Measurements from ENCODE around the gene SLC24A4. TPM values are rescaled to one million over a fixed set of nuclear protein-coding genes. Genes with fewer than 3 reads are reported as not detected.

SLC24A4 gene
- polyA plus RNA-seq, 1 donor: 0.25 TPM

DNA sequence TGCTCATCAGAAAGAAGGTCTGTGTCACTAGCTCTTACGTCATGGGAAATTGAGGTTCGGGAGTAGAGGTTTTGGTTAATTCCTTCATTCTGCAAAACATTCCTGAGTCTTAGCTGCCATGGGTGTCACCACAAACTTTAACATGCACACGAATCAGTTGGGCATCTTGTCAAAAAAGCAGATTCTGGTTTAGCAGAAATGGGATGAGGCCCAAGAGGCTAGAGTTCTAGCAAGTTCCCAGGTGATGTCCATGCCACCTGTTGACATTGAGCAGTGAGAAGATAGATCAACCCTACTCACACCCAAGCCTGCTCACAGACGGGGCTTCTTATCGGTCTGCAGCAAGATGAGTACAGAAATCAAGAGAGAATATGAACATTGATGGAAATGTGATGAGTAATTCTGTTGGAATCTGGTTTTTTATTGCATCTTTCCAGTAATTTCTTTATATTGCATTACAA is 179.0 kb downstream of the SLC24A4 start:
- DNase-seq: no peak

GRCh38 chr14:92502541-92503286 is 179.7 kb downstream of the SLC24A4 start:
- DNase-seq: no peak

DNA sequence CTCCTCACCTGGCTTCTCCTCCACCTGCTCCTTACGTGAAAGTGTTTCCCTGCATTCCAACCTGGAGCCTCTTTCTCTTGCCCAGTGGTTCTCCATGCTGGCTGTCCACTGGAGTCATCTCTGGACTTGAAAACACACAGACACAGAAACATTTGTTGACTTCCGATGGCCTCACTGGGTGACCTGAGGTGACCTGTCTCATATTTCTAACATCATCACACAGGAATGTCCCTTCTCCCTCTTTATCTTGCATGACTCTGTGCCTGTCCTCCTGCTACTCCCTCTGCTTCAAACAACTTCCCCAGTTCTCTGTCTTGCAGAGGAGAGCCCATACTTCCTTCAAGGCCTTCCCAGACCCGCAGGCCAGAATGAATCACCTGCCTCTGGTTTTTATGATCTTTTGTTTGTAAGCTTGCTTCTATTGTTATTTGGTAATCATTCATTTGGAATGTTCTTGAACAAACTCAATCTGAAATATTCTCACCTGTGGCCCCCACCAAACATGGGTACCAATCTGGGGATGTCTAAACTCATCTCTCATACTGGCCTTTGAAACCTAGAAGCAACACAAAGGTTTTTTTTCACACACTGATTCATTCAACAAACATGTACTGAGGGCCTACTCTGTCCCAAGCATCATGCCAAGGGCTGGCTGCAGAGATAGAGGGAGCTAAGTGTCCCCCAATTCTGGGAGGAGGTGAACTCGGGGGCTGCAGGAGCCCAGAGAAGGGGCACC is 181.0 kb downstream of the SLC24A4 start:
- DNase-seq: no peak

GRCh38 chr14:92505826-92506225 is 182.9 kb downstream of the SLC24A4 start:
- DNase-seq: no peak

- no peak for DNase-seq
Observed at GRCh38 chr14:92506231-92506630, 183.3 kb downstream of the SLC24A4 start.

DNA sequence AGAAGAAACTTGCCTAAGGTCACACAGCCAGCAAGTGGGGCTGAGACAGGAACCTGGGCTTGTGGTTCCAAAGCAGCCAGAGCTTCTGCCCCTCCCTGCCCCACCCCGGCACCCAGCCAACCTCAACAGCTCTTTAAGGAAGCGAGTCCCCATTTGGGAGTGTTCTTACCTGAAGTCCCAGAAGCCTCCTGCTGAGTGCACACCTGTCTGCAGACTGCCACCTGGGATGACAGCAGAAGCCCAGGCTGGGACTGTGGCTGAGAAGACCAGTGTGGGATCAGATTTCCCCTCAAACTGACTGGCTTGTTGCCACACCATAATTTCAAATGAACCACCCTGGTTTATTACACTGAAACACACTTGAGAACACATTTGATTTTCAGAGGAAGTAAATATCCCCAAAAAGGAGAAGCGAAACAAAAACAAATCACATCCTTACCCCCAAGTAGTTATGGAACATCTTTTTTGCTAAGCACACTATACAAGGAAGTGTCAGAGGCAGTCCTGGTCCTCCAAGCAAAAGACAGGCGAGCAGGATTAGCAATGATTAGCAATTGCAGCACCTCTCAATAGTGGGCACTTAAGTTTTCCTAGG is 184.3 kb downstream of the SLC24A4 start:
- no peak for DNase-seq

GRCh38 chr14:92510972-92511371 is 188.0 kb downstream of the SLC24A4 start:
- DNase-seq: no peak

DNA sequence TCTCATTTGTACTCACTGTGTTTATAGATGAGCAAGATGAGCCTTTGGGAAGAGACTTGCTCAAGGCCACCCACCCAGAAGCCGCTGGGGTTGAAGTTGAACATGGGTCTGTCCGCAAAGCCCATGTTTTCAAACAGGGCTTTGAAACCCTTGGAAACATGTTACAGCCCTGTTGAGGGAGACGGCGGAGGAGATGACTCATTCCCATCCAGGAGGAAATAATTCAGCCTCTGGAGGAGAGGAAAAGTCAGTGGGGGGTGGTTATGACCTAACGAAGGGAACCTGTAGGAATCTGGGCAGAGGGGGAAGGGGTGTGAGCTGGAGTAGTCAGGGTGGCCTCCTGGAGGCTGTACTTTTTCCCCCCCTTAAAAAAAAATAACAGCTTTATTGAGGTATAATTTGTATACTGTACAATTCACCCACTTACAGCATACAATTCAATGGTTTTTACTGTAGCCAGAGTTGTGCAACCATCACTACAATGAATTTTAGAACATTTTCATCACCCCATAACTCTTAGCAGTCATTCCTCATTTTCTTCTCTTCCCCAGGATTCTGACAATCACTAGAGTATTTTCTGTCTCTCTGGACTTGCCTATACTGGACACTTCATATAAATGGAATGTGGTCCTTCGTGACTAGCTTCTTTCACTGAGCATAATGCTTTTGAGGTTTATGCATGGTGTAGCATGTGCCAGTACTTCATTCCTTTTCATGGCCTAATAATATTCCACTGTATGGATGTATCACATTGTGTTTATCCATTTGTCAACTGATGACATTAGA is 188.7 kb downstream of the SLC24A4 start:
- no peak for DNase-seq

GRCh38 chr14:92512807-92513203 is 189.8 kb downstream of the SLC24A4 start:
- no peak for DNase-seq

DNA sequence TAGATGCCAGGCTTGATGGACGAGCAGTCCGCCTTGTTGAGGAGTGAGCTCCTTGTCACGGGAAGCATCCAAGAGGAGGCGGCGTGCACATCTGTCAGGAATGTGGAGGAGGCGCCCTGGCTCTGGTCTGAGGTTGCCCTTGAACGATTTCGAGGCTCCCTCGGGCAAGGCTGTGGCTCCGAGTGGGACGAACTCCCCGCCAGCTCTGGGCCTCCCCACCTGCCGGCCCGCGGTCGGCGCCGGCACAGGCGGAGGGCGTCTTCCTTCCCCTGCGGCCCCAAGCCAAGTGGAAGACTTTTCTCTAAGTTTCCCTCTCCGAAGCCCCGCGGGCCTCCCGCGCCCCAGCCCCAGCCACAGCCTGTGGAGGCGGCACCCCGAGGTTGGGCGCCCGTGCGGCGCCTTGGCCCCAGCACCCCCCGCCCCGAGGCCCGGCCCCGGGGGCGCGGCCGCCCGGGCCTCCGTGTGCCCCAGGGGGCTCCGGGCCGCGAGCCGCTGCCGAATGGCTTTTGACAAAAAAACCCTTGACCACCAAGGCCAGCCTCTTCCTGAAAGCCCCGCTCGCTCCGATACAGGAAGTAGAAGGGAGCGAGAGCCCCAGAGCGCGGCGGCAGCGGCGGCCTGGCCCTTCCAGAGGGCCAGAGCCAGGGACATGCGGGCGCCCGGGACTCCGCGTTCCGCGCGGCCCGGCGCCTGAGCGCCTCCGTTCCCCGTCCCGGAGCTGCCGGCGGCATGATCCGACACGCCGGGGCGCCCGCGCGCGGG is 190.4 kb downstream of the SLC24A4 start, which contains the start of gene RIN3:
RIN3 (plus strand) TSS at position 578 of the 762 bp plus-strand sequence; CDS start at position 730, 152 bp downstream.
- no peak for DNase-seq

GRCh38 chr14:92513966-92514843 is 191.2 kb downstream of the SLC24A4 start:
- no peak for DNase-seq

- DNase-seq: no peak
Observed at GRCh38 chr14:92514844-92515514, 192.0 kb downstream of the SLC24A4 start.

DNA sequence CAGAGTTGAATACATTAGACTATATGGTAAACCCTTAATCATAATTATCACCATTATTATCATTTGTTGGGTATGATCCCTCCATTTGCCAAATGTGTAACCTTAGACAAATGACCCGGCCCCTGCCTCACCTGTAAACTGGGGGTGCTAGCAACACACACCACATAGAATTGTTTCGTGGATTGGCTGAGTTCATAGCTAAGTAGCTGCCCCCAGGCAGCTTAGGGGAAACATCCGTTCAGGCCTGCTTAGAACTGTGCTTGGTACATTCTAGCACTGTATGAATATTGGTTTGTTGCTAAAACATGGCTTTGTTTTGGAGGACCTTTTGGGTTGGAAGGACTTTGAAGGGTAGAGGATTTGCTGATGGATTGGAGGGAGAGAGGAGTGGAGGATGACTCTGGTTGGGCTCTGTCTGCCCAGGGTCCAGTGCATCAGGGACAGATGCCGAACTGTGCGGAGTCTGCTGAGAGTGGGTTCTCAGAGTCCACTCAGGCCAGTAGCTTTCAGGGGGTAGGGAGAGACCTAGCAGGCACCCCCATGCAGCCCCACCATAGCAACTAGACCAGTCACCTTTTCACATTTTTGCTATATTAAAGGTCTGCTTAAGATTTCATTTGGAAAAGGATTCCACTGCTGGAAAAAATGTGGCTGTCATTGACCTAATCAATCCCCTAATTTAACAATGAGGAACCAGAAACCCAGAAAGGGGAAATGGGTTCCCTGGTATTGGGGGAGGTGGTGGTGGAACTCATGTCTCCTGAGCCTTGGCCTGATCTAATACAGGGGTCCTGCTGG is 192.8 kb downstream of the SLC24A4 start:
- DNase-seq: no peak

DNA sequence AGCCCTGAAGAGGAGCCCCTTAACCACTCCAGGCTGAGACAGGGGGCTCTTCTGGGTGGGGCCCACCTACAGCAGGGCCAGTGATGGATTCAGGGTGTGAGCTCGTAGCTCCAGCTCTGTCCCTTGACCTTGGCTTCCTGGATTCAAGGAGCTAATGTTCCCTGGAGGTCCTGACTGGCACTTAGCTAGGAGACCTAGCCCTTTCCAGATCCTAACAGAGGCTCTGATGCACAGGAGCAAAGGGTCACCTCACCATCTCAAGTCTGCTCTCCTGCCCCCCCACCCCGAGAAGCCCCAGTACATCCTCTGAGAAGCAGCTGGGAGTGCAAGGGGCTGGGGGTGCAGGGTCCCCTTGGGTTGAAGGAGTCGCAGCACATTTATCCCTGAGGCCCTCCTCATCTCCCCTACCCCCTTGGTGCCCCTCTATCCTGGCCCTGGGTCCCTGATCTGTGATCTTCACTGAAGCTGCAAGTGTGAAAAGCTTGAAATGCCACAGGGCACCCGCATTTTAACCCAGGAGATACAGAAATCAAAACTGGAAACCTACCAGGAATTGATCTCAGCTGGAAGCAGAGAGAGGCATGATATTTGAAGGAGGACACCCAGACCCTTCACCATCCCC is 193.5 kb downstream of the SLC24A4 start:
- DNase-seq: no peak

GRCh38 chr14:92516966-92517506 is 194.1 kb downstream of the SLC24A4 start:
- no peak for DNase-seq

GRCh38 chr14:92517761-92518160 is 194.8 kb downstream of the SLC24A4 start:
- DNase-seq: no peak

- DNase-seq: no peak
Observed at GRCh38 chr14:92519246-92520101, 196.5 kb downstream of the SLC24A4 start.
